GM12875 (cell line): ENCODE results near the gene KLC4.

ENCODE experiments used
- H3K4me3 ChIP-seq: one replicate; pipeline ENCODE4 v1.5.1; 2011; ENCODE audit warnings: low read depth, low read length, control low read depth
- CTCF ChIP-seq: IDR thresholded peaks from 2 replicates; pipeline ENCODE4 v1.5.1; 2011; ENCODE audit warnings: low read depth, mild to moderate bottlenecking, control low read depth, inconsistent platforms, low read length, moderate library complexity, borderline replicate concordance; ENCODE audit not compliant: insufficient read depth

KLC4 gene

GRCh38 chr6:43055966-43056365, 3.5 kb upstream of the KLC4 start:
- no peak for TF ChIP-seq CTCF
- H3K4me3 ChIP-seq, result no peak overlapping the region

- no peak for TF ChIP-seq CTCF
- peak overlapping the region; percentile 73 for H3K4me3 ChIP-seq
Measured at GRCh38 chr6:43058531-43058930, 900 bp upstream of the KLC4 start.

GRCh38 chr6:43060034-43060754, 763 bp downstream of the KLC4 start:
- TF ChIP-seq CTCF, result no peak
- peak overlapping the region; percentile 70 for H3K4me3 ChIP-seq

- no peak overlapping the region for H3K4me3 ChIP-seq
Measured at GRCh38 chr6:43060755-43061633, 1.6 kb downstream of the KLC4 start.

GRCh38 chr6:43061861-43062260, 2.4 kb downstream of the KLC4 start:
- no peak for TF ChIP-seq CTCF
- no peak overlapping the region for H3K4me3 ChIP-seq

More at GRCh38 chr6:43060755-43061633, 1.6 kb downstream of the KLC4 start:
- no peak for TF ChIP-seq CTCF

- TF ChIP-seq CTCF, result no peak
- no peak overlapping the region for H3K4me3 ChIP-seq
Measured at GRCh38 chr6:43062818-43063217, 3.4 kb downstream of the KLC4 start.
